Measurements from ENCODE around the gene AGPAT2.
"Not testable (repeated sequence)": the region's sequence is repeated elsewhere in the genome, so short reads cannot be mapped to it uniquely, and the experiment has no call there.

DNA sequence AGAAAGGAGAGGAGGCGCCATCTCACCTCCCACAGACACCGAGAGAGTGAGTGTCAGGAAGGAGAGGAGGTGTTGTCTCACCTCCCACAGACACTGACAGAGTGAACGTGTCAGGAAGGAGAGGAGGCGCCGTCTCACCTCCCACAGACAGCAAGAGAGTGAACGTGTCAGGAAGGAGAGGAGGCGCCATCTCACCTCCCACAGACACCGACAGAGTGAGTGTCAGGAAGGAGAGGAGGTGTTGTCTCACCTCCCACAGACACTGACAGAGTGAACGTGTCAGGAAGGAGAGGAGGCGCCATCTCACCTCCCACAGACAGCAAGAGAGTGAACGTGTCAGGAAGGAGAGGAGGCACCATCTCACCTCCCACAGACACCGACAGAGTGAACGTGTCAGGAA, 55.2 kb downstream of the AGPAT2 start:
- not testable (repeated sequence) for TF ChIP-seq EZH2phosphoT487 (IDR thresholded peaks at IDR 0.05; ENCODE audit: unreplicated experiment); EZH2 (IDR thresholded peaks at IDR 0.05; ENCODE audit: low read depth, unreplicated experiment); POLR2AphosphoS5 (IDR thresholded peaks at IDR 0.05; ENCODE audit: low read depth); CREB1 (CRISPR knock-in tag; IDR thresholded peaks at IDR 0.05; ENCODE audit: low read depth); STAT1 (IDR thresholded peaks at IDR 0.05; ENCODE audit: unreplicated experiment); NANOG (IDR thresholded peaks at IDR 0.05; ENCODE audit: borderline replicate concordance); ZNF114 (CRISPR knock-in tag; IDR thresholded peaks at IDR 0.05); ZNF331 (CRISPR knock-in tag; IDR thresholded peaks at IDR 0.05; ENCODE audit: low read depth); JUNB (IDR thresholded peaks at IDR 0.05; ENCODE audit: unreplicated experiment)
- TF ChIP-seq, protein P1, sequence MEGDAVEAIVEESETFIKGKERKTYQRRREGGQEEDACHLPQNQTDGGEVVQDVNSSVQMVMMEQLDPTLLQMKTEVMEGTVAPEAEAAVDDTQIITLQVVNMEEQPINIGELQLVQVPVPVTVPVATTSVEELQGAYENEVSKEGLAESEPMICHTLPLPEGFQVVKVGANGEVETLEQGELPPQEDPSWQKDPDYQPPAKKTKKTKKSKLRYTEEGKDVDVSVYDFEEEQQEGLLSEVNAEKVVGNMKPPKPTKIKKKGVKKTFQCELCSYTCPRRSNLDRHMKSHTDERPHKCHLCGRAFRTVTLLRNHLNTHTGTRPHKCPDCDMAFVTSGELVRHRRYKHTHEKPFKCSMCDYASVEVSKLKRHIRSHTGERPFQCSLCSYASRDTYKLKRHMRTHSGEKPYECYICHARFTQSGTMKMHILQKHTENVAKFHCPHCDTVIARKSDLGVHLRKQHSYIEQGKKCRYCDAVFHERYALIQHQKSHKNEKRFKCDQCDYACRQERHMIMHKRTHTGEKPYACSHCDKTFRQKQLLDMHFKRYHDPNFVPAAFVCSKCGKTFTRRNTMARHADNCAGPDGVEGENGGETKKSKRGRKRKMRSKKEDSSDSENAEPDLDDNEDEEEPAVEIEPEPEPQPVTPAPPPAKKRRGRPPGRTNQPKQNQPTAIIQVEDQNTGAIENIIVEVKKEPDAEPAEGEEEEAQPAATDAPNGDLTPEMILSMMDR (conservative IDR thresholded peaks at IDR 0.05; ENCODE audit: low read depth in 2 of 2), result not testable (repeated sequence)
- TF ChIP-seq, protein P2, sequence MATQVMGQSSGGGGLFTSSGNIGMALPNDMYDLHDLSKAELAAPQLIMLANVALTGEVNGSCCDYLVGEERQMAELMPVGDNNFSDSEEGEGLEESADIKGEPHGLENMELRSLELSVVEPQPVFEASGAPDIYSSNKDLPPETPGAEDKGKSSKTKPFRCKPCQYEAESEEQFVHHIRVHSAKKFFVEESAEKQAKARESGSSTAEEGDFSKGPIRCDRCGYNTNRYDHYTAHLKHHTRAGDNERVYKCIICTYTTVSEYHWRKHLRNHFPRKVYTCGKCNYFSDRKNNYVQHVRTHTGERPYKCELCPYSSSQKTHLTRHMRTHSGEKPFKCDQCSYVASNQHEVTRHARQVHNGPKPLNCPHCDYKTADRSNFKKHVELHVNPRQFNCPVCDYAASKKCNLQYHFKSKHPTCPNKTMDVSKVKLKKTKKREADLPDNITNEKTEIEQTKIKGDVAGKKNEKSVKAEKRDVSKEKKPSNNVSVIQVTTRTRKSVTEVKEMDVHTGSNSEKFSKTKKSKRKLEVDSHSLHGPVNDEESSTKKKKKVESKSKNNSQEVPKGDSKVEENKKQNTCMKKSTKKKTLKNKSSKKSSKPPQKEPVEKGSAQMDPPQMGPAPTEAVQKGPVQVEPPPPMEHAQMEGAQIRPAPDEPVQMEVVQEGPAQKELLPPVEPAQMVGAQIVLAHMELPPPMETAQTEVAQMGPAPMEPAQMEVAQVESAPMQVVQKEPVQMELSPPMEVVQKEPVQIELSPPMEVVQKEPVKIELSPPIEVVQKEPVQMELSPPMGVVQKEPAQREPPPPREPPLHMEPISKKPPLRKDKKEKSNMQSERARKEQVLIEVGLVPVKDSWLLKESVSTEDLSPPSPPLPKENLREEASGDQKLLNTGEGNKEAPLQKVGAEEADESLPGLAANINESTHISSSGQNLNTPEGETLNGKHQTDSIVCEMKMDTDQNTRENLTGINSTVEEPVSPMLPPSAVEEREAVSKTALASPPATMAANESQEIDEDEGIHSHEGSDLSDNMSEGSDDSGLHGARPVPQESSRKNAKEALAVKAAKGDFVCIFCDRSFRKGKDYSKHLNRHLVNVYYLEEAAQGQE (IDR thresholded peaks at IDR 0.05; ENCODE audit: unreplicated experiment), result not testable (repeated sequence)
- TF ChIP-seq, protein P3, sequence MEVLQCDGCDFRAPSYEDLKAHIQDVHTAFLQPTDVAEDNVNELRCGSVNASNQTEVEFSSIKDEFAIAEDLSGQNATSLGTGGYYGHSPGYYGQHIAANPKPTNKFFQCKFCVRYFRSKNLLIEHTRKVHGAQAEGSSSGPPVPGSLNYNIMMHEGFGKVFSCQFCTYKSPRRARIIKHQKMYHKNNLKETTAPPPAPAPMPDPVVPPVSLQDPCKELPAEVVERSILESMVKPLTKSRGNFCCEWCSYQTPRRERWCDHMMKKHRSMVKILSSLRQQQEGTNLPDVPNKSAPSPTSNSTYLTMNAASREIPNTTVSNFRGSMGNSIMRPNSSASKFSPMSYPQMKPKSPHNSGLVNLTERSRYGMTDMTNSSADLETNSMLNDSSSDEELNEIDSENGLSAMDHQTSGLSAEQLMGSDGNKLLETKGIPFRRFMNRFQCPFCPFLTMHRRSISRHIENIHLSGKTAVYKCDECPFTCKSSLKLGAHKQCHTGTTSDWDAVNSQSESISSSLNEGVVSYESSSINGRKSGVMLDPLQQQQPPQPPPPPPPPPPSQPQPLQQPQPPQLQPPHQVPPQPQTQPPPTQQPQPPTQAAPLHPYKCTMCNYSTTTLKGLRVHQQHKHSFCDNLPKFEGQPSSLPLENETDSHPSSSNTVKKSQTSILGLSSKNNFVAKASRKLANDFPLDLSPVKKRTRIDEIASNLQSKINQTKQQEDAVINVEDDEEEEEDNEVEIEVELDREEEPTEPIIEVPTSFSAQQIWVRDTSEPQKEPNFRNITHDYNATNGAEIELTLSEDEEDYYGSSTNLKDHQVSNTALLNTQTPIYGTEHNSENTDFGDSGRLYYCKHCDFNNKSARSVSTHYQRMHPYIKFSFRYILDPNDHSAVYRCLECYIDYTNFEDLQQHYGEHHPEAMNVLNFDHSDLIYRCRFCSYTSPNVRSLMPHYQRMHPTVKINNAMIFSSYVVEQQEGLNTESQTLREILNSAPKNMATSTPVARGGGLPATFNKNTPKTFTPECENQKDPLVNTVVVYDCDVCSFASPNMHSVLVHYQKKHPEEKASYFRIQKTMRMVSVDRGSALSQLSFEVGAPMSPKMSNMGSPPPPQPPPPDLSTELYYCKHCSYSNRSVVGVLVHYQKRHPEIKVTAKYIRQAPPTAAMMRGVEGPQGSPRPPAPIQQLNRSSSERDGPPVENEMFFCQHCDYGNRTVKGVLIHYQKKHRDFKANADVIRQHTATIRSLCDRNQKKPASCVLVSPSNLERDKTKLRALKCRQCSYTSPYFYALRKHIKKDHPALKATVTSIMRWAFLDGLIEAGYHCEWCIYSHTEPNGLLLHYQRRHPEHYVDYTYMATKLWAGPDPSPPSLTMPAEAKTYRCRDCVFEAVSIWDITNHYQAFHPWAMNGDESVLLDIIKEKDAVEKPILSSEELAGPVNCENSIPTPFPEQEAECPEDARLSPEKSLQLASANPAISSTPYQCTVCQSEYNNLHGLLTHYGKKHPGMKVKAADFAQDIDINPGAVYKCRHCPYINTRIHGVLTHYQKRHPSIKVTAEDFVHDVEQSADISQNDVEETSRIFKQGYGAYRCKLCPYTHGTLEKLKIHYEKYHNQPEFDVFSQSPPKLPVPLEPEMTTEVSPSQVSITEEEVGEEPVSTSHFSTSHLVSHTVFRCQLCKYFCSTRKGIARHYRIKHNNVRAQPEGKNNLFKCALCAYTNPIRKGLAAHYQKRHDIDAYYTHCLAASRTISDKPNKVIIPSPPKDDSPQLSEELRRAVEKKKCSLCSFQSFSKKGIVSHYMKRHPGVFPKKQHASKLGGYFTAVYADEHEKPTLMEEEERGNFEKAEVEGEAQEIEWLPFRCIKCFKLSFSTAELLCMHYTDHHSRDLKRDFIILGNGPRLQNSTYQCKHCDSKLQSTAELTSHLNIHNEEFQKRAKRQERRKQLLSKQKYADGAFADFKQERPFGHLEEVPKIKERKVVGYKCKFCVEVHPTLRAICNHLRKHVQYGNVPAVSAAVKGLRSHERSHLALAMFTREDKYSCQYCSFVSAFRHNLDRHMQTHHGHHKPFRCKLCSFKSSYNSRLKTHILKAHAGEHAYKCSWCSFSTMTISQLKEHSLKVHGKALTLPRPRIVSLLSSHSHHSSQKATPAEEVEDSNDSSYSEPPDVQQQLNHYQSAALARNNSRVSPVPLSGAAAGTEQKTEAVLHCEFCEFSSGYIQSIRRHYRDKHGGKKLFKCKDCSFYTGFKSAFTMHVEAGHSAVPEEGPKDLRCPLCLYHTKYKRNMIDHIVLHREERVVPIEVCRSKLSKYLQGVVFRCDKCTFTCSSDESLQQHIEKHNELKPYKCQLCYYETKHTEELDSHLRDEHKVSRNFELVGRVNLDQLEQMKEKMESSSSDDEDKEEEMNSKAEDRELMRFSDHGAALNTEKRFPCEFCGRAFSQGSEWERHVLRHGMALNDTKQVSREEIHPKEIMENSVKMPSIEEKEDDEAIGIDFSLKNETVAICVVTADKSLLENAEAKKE (CRISPR knock-in tag; IDR thresholded peaks at IDR 0.05), result not testable (repeated sequence)
- TF ChIP-seq, protein P4, sequence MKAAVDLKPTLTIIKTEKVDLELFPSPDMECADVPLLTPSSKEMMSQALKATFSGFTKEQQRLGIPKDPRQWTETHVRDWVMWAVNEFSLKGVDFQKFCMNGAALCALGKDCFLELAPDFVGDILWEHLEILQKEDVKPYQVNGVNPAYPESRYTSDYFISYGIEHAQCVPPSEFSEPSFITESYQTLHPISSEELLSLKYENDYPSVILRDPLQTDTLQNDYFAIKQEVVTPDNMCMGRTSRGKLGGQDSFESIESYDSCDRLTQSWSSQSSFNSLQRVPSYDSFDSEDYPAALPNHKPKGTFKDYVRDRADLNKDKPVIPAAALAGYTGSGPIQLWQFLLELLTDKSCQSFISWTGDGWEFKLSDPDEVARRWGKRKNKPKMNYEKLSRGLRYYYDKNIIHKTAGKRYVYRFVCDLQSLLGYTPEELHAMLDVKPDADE (IDR thresholded peaks at IDR 0.05), result not testable (repeated sequence)
